ENCODE results near the gene TBC1D2B. TPM values are rescaled to one million over a fixed set of nuclear protein-coding genes. Genes with fewer than 3 reads are reported as not detected.
"Not testable (repeated sequence)": the region's sequence is repeated elsewhere in the genome, so short reads cannot be mapped to it uniquely, and the experiment has no call there.

TBC1D2B gene
- total RNA-seq, 4 donors from 2014 or later, result 4.7 to 9.6 (median 8.1) TPM

GRCh38 chr15:77983708-77984445, 93.6 kb downstream of the TBC1D2B start:
- no peaks in the 10 kb centered on the region for H3K36me3 ChIP-seq
- no peaks in the 10 kb centered on the region for H3K27me3 ChIP-seq

GRCh38 chr15:77983091-77983707, 94.3 kb downstream of the TBC1D2B start:
- H3K4me3 ChIP-seq, result no peak overlapping the region
- no peaks in the 10 kb centered on the region for H3K36me3 ChIP-seq
- in situ Hi-C loops (cut with MboI; ENCODE audit: low sequenced_read_pairs in 4 of 4) (no loop called here), intact Hi-C loops (cut with DNase I; ENCODE audit: low total_unique reads) (no loop called here)
- H3K9me3 ChIP-seq, result no peaks in the 10 kb centered on the region
- ATAC-seq, result no peak
- H3K27ac ChIP-seq, result no peak overlapping the region
- H3K4me1 ChIP-seq, result peaks cover 0 to 3% of the 10 kb centered on the region in 2 donors
- no peak for DNase-seq
- no peak for TF ChIP-seq POLR2A (IDR thresholded peaks at IDR 0.05)
- TF ChIP-seq CTCF (IDR thresholded peaks at IDR 0.05 in 4 of 5, conservative IDR thresholded peaks at IDR 0.05 in 1 of 5), result no peak
- no peaks in the 10 kb centered on the region for H3K27me3 ChIP-seq

More at GRCh38 chr15:77983708-77984445, 93.6 kb downstream of the TBC1D2B start:
- intact Hi-C loops (cut with DNase I; ENCODE audit: low total_unique reads), result no loop called here
- H3K27ac ChIP-seq, result no peak overlapping the region
- DNase-seq (no peak), ATAC-seq (no peak)
- H3K9me3 ChIP-seq, result no peaks in the 10 kb centered on the region
- no peak for TF ChIP-seq CTCF (IDR thresholded peaks at IDR 0.05 in 4 of 5, conservative IDR thresholded peaks at IDR 0.05 in 1 of 5)
- TF ChIP-seq POLR2A (IDR thresholded peaks at IDR 0.05), result no peak
- in situ Hi-C loops (cut with MboI; ENCODE audit: low sequenced_read_pairs in 4 of 4), result no loop called here
- H3K4me1 ChIP-seq, result peaks cover 0 to 3% of the 10 kb centered on the region in 2 donors
- H3K4me3 ChIP-seq, result no peak overlapping the region

- TF ChIP-seq POLR2A (IDR thresholded peaks at IDR 0.05) (no peak), CTCF (IDR thresholded peaks at IDR 0.05 in 4 of 5, conservative IDR thresholded peaks at IDR 0.05 in 1 of 5) (no peak)
- Histone ChIP-seq H3K36me3 (no peaks in the 10 kb centered on the region), H3K4me3 (no peak overlapping the region), H3K4me1 (peaks cover 0 to 3% of the 10 kb centered on the region in 2 donors), H3K9me3 (no peaks in the 10 kb centered on the region), H3K27ac (no peak overlapping the region), H3K27me3 (no peaks in the 10 kb centered on the region)
- DNase-seq (no peak), ATAC-seq (no peak)
- intact Hi-C loops (cut with DNase I; ENCODE audit: low total_unique reads) (no loop called here), in situ Hi-C loops (cut with MboI; ENCODE audit: low sequenced_read_pairs in 4 of 4) (no loop called here)
These were observed 95.4 kb downstream of the TBC1D2B start for GRCh38 chr15:77982127-77982490.

- H3K4me3 ChIP-seq, result no peak overlapping the region
- in situ Hi-C loops (cut with MboI; ENCODE audit: low sequenced_read_pairs in 4 of 4) (no loop called here), intact Hi-C loops (cut with DNase I; ENCODE audit: low total_unique reads) (no loop called here)
- no peak for ATAC-seq
- no peak for DNase-seq
- no peak overlapping the region for H3K27ac ChIP-seq
- H3K9me3 ChIP-seq, result no peaks in the 10 kb centered on the region
- H3K36me3 ChIP-seq, result no peaks in the 10 kb centered on the region
- no peaks in the 10 kb centered on the region for H3K27me3 ChIP-seq
- TF ChIP-seq CTCF (IDR thresholded peaks at IDR 0.05 in 4 of 5, conservative IDR thresholded peaks at IDR 0.05 in 1 of 5) (no peak), POLR2A (IDR thresholded peaks at IDR 0.05) (no peak)
- H3K4me1 ChIP-seq, result no peaks in the 10 kb centered on the region
These were observed 96.0 kb downstream of the TBC1D2B start for GRCh38 chr15:77981281-77982126.

GRCh38 chr15:77980674-77981073, 96.8 kb downstream of the TBC1D2B start:
- H3K27ac ChIP-seq; H3K4me1 ChIP-seq; in situ Hi-C loops (cut with MboI; ENCODE audit: low sequenced_read_pairs in 4 of 4); H3K27me3 ChIP-seq; intact Hi-C loops (cut with DNase I; ENCODE audit: low total_unique reads); H3K36me3 ChIP-seq; DNase-seq; H3K9me3 ChIP-seq; H3K4me3 ChIP-seq; ATAC-seq: not testable (repeated sequence)

Data from gastrocnemius medialis (tissue), 4 donors.